Thyroid gland (tissue), 4 donors: Measurements from ENCODE around the gene METTL9. TPM values are rescaled to one million over a fixed set of nuclear protein-coding genes. Genes with fewer than 3 reads are reported as not detected.
"Not testable (repeated sequence)": the region's sequence is repeated elsewhere in the genome, so short reads cannot be mapped to it uniquely, and the experiment has no call there.

Source experiments
- DNase-seq, 2 donors: peaks; one replicate each; pipeline ENCODE4 v3.0.0-alpha.2; 2019
- H3K27ac ChIP-seq, 3 donors: fragments of 200-600 bp; sonication (generic); 1 replicate in 2 of 3; 2 replicates in 1 of 3; pipeline ENCODE4 v1.5.1; 2016 to 2019; ENCODE audit warnings: mild to moderate bottlenecking in 1 of 3, moderate library complexity in 1 of 3
- H3K27me3 ChIP-seq: fragments of 200-600 bp; sonication (generic); one replicate; pipeline ENCODE4 v1.5.1; 2019
- H3K36me3 ChIP-seq, 2 donors: fragments of 200-600 bp; sonication (generic); one replicate each; pipeline ENCODE4 v1.5.1; 2016 to 2019
- H3K4me1 ChIP-seq, 2 donors: fragments of 200-600 bp; sonication (generic); one replicate each; pipeline ENCODE4 v1.5.1; 2017 to 2019
- H3K4me3 ChIP-seq, 3 donors: fragments of 200-600 bp; sonication (generic); replicated peaks in 1 of 3; 1 replicate in 2 of 3; 2 replicates in 1 of 3; pipeline ENCODE4 v1.5.1; 2016; ENCODE audit warnings: mild to moderate bottlenecking in 1 of 3
- H3K9me3 ChIP-seq: fragments of 200-600 bp; sonication (generic); one replicate; pipeline ENCODE4 v1.5.1; 2017
- POLR2A ChIP-seq, 2 donors: fragments of 450-650 bp; IDR thresholded peaks; one replicate each; pipeline ENCODE4 v1.6.1; 2017; ENCODE audit warnings: antibody characterized with exemption in 2 of 2, mild to moderate bottlenecking in 2 of 2, moderate library complexity in 1 of 2
- WGBS, 2 donors: methylation state at CpG; one replicate each; pipeline ENCODE4 v1.1.5; 2017; 5-methylcytosine and 5-hydroxymethylcytosine counted together
- intact Hi-C: fragments of 100-400 bp; cut with DNase I; formaldehyde crosslinking; loops from one replicate; pipeline ENCODE4 v1.15.1; 2023
- total RNA-seq, 4 donors: library from RNA; depleted of rRNA; stranded (reverse); fragments of >200 nt; gene quantifications; one replicate each; pipeline ENCODE4 v1.2.3, GENCODE V29; 2016
- TF ChIP-seq, protein P1 (sequence below), 6 experiments: fragments of 200-600 bp in 3 of 6; fragments of 450-650 bp in 3 of 6; sonication (generic) in 3 of 6; IDR thresholded peaks; one replicate each; pipeline ENCODE4 v1.5.1; 2016 to 2019; ENCODE audit warnings: antibody characterized with exemption in 6 of 6, mild to moderate bottlenecking in 2 of 6, inconsistent platforms in 1 of 6, moderate library complexity in 1 of 6

Gene METTL9
- total RNA-seq, 4 donors from 2014 or later: 139 to 196 (median 181) TPM

DNA sequence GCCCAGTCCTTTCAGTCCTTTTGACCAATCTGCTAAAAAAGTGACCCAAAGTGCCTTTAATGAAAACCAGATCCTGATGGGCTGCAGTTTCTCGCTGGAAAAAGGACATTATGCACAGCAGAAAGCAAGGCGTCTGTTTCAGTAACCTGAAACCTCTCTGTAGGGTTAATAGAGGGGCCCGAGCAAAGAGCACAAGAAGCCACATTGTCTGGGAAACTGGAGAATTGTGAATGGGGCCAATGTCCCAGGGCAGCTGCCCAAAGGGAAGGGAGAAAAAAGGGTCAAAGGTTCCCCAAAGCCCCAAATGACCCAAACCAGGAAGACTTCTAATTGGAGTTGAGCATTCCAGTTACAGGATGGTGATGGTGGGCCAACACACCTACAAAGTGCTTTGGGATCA lies 67.4 kb downstream of the METTL9 start:
- 50 to 55% methylated on average over 3 of the region's 3 CpGs for whole genome bisulfite sequencing, 2 donors
- no peaks in the 10 kb centered on the region for H3K36me3 ChIP-seq
- peaks cover 0 to 6% of the 10 kb centered on the region in 2 donors for H3K4me1 ChIP-seq
- no peaks in the 10 kb centered on the region for H3K9me3 ChIP-seq
- no peak for DNase-seq
- no peak overlapping the region for H3K27ac ChIP-seq
- H3K27me3 ChIP-seq: no peaks in the 10 kb centered on the region
- TF ChIP-seq, protein P1, sequence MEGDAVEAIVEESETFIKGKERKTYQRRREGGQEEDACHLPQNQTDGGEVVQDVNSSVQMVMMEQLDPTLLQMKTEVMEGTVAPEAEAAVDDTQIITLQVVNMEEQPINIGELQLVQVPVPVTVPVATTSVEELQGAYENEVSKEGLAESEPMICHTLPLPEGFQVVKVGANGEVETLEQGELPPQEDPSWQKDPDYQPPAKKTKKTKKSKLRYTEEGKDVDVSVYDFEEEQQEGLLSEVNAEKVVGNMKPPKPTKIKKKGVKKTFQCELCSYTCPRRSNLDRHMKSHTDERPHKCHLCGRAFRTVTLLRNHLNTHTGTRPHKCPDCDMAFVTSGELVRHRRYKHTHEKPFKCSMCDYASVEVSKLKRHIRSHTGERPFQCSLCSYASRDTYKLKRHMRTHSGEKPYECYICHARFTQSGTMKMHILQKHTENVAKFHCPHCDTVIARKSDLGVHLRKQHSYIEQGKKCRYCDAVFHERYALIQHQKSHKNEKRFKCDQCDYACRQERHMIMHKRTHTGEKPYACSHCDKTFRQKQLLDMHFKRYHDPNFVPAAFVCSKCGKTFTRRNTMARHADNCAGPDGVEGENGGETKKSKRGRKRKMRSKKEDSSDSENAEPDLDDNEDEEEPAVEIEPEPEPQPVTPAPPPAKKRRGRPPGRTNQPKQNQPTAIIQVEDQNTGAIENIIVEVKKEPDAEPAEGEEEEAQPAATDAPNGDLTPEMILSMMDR (IDR thresholded peaks at IDR 0.05): no peak
- TF ChIP-seq POLR2A (IDR thresholded peaks at IDR 0.05): no peak
- H3K4me3 ChIP-seq: no peak overlapping the region
- intact Hi-C loops: no loop called here

DNA sequence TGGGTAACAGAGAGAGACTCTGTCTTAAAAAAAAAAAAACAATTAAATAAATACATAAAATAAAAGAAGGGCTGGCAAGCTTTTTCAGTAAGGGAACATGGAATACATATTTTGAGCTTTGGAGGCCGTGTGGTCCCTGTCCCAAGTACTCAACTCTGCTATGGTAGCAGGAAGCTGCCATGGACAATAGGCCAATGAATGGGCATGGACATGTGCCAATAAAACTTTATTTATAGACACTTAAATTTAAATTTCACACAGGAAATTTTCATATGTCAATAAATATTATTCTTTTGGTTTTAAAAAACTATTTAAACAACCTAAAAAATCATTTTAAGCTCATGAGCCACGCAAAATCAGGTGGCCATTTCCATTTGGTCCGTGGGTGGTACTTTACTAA lies 68.2 kb downstream of the METTL9 start:
- DNase-seq: no peak
- Histone ChIP-seq H3K4me3 (no peak overlapping the region), H3K27me3 (no peaks in the 10 kb centered on the region), H3K4me1 (peaks cover 0 to 6% of the 10 kb centered on the region in 2 donors), H3K36me3 (no peaks in the 10 kb centered on the region), H3K9me3 (no peaks in the 10 kb centered on the region), H3K27ac (no peak overlapping the region)
- intact Hi-C loops: no loop called here
- WGBS, 2 donors: 85 to 88% methylated on average over 3 of the region's 3 CpGs
- no peak for TF ChIP-seq POLR2A (IDR thresholded peaks at IDR 0.05)
- TF ChIP-seq, protein P1 (IDR thresholded peaks at IDR 0.05): no peak

DNA sequence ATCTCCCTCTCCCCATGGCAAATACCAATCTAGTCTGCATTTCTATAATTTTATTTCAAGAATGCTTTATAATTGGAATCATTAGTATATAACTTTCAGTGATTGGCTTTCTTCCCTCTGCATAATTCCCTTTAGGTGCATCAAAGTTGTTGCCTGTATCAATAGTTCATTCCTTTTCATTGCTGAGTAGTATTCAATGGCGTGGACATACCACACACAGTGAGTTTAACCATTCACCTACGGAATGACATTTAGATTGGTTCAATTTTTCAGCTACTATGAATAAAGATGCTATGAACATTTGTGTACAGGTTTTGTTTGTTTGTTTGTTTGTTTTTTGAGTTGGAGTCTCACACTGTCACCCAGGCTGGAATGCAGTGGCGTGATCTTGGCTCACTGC lies 74.1 kb downstream of the METTL9 start:
- Histone ChIP-seq H3K36me3 (no peaks in the 10 kb centered on the region), H3K27ac (no peak overlapping the region), H3K4me3 (no peak overlapping the region), H3K27me3 (no peaks in the 10 kb centered on the region), H3K9me3 (no peaks in the 10 kb centered on the region), H3K4me1 (no peaks in the 10 kb centered on the region)
- TF ChIP-seq POLR2A (IDR thresholded peaks at IDR 0.05): no peak
- TF ChIP-seq, protein P1 (IDR thresholded peaks at IDR 0.05): no peak
- intact Hi-C loops: no loop called here
- no peak for DNase-seq
- WGBS, 2 donors: 71 to 85% methylated on average over 3 of the region's 3 CpGs

DNA sequence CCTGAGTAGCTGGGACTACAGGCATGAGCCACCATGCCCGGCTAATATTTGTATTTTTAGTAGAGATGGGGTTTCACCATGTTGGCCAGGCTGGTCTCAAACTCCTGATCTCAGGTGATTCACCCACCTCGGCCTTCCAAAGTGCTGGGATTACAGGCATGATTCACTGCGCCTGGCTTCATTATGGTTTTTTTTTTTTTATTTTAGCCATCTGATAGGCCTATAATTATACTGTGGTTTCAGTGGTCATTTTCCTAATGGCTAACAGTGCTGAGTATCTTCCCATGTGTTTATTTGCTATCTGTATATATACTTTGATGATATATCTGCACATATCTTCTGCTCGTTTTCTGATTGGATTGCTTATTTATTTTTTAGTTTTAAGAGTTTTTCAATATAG lies 75.1 kb downstream of the METTL9 start:
- H3K27ac ChIP-seq, H3K27me3 ChIP-seq, H3K9me3 ChIP-seq, H3K4me3 ChIP-seq, H3K36me3 ChIP-seq, H3K4me1 ChIP-seq, intact Hi-C loops, DNase-seq: not testable (repeated sequence)
- 92 to 94% methylated on average over 4 of the region's 4 CpGs for WGBS, 2 donors

DNA sequence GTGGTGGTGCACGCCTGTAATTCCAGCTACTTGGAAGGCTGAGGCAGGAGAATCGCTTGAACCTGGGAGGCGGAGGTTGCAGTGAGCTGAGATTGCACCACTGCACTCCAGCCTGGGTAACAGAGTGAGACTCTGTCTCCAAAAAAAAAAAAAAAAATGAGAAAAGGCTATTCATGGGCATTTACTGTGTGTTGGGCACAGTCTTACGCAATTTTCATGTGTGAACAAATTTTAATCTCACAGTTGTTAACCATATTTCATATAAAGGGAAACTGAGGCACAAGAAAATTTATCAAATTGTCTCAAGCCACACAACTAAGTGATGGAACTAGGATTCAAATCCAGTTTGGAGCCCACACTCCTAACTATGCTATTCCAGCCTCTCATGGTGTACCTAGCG lies 81.3 kb downstream of the METTL9 start:
- H3K27ac ChIP-seq, H3K27me3 ChIP-seq, H3K4me3 ChIP-seq, DNase-seq, H3K36me3 ChIP-seq, H3K4me1 ChIP-seq, H3K9me3 ChIP-seq, intact Hi-C loops: not testable (repeated sequence)
- WGBS, 2 donors: 88 to 89% methylated on average over 5 of the region's 5 CpGs

DNA sequence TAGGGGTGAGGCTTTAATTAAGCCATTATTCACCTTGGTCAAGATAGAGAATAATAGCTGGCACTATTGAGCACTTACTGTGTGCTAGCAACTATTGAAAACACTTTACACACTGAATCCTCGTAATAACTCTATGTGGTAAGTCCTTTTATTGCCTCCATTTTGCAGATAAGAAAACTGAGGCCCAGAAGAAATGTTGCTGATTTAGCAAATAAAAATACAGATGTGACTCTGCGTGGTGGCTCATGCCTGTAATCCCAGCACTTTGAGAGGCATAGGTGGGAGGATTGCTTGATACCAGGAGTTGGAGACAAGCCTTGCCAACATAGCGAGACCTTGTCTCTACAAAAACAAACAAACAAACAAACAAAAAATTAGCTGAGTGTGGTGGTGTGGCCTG lies 83.8 kb downstream of the METTL9 start:
- no peak for TF ChIP-seq POLR2A (IDR thresholded peaks at IDR 0.05)
- TF ChIP-seq, protein P1 (IDR thresholded peaks at IDR 0.05): no peak
- no peaks in the 10 kb centered on the region for H3K36me3 ChIP-seq
- intact Hi-C loops: no loop called here
- no peak overlapping the region for H3K4me3 ChIP-seq
- WGBS, 2 donors: 69 to 77% methylated on average over 3 of the region's 3 CpGs
- H3K27me3 ChIP-seq: no peaks in the 10 kb centered on the region
- H3K27ac ChIP-seq: no peak overlapping the region
- H3K9me3 ChIP-seq: no peaks in the 10 kb centered on the region
- H3K4me1 ChIP-seq: no peaks in the 10 kb centered on the region
- no peak for DNase-seq
